Hepatocyte (in vitro differentiated cells): ENCODE measurements around the gene DNAAF1.

Experiments
- CTCF ChIP-seq: fragments of 200-600 bp; sonication (generic); IDR thresholded peaks from 2 replicates; pipeline ENCODE4 v1.5.1; 2016; ENCODE audit warnings: antibody characterized with exemption, mild to moderate bottlenecking; ENCODE audit not compliant: poor library complexity
- EZH2 ChIP-seq: fragments of 200-600 bp; sonication (generic); IDR thresholded peaks from 2 replicates; pipeline ENCODE4 v1.6.1; 2016; ENCODE audit warnings: antibody characterized with exemption, mild to moderate bottlenecking, borderline replicate concordance
- EZH2phosphoT487 ChIP-seq: fragments of 200-600 bp; sonication (generic); IDR thresholded peaks from one replicate; pipeline ENCODE4 v1.6.1; 2018; ENCODE audit warnings: antibody characterized with exemption, mild to moderate bottlenecking, low read depth, moderate library complexity; ENCODE audit not compliant: unreplicated experiment, severe bottlenecking

GRCh38 chr16:84220851-84221250, 75.7 kb downstream of the DNAAF1 start:
- TF ChIP-seq CTCF, result no peak
- TF ChIP-seq EZH2phosphoT487, result no peak
- TF ChIP-seq EZH2, result no peak
